Fibroblast of lung (primary cell): ENCODE measurements around the gene PDZD4. TPM values are rescaled to one million over a fixed set of nuclear protein-coding genes. Genes with fewer than 3 reads are reported as not detected.

Source experiments
- DNase-seq, 2 donors: peaks; one replicate each; pipeline versions ENCODE4 v3.0.0 to v3.0.0-alpha.2; 2010; ENCODE audit warnings: low read depth in 2 of 2
- H2AFZ ChIP-seq: 2 replicates; pipeline ENCODE4 v1.5.1; 2012; ENCODE audit warnings: low read length, control low read depth, inconsistent platforms
- H3K27ac ChIP-seq: 2 replicates; pipeline ENCODE4 v1.5.1; 2011; ENCODE audit warnings: low read length, control low read depth; ENCODE audit not compliant: insufficient read depth
- H3K27me3 ChIP-seq: 2 replicates; pipeline ENCODE4 v1.5.1; 2011; ENCODE audit warnings: mild to moderate bottlenecking, low read length; ENCODE audit not compliant: control insufficient read depth, insufficient read depth
- H3K36me3 ChIP-seq: 2 replicates; pipeline ENCODE4 v1.5.1; 2011; ENCODE audit warnings: low read length; ENCODE audit not compliant: control insufficient read depth, insufficient read depth
- H3K4me1 ChIP-seq: 2 replicates; pipeline ENCODE4 v1.5.1; 2011; ENCODE audit warnings: low read length; ENCODE audit not compliant: control insufficient read depth, insufficient read depth; ENCODE audit errors: extremely low read depth
- H3K4me2 ChIP-seq: 2 replicates; pipeline ENCODE4 v1.5.1; 2011; ENCODE audit warnings: low read length, control low read depth; ENCODE audit not compliant: insufficient read depth; ENCODE audit errors: extremely low read depth
- H3K4me3 ChIP-seq, 4 experiments: fragments of 200-600 bp in 1 of 4; sonication (generic) in 1 of 4; replicated peaks in 1 of 4; 2 replicates each; pipeline ENCODE4 v1.5.1; 2011 to 2016; ENCODE audit warnings: low read length in 4 of 4, low read depth in 3 of 4, mild to moderate bottlenecking in 3 of 4, control low read depth in 2 of 4, inconsistent platforms in 1 of 4, mixed read lengths in 1 of 4; ENCODE audit not compliant: insufficient read depth in 1 of 4; ENCODE audit errors: control extremely low read depth in 1 of 4
- H3K79me2 ChIP-seq: 2 replicates; pipeline ENCODE4 v1.5.1; 2012; ENCODE audit warnings: mild to moderate bottlenecking, low read length, inconsistent platforms; ENCODE audit not compliant: control insufficient read depth, insufficient read depth
- H3K9ac ChIP-seq: 2 replicates; pipeline ENCODE4 v1.5.1; 2011; ENCODE audit warnings: mild to moderate bottlenecking, low read length, control low read depth; ENCODE audit not compliant: insufficient read depth
- H3K9me3 ChIP-seq: 2 replicates; pipeline ENCODE4 v1.5.1; 2012; ENCODE audit warnings: low read depth, low read length; ENCODE audit not compliant: control insufficient read depth, insufficient read depth
- H4K20me1 ChIP-seq: 2 replicates; pipeline ENCODE4 v1.5.1; 2011; ENCODE audit warnings: low read length; ENCODE audit not compliant: control insufficient read depth, insufficient read depth; ENCODE audit errors: extremely low read depth
- EZH2 ChIP-seq: IDR thresholded peaks from 2 replicates; pipeline ENCODE4 v1.5.1; 2012; ENCODE audit warnings: low read length, control low read depth, mild to moderate bottlenecking; ENCODE audit errors: missing control alignments
- polyA plus RNA-seq, 2 donors: library from polyadenylated mRNA; depleted of rRNA in 1 of 2; stranded (reverse) in 1 of 2; unstranded in 1 of 2; fragments of >200 nt; gene quantifications; 2 replicates each; pipeline ENCODE4 v1.2.1, GENCODE V29; 2011 to 2012; ENCODE audit warnings: missing spikeins in 1 of 2
- total RNA-seq: library from RNA; depleted of rRNA; stranded (reverse); fragments of >200 nt; gene quantifications from 2 replicates; pipeline ENCODE4 v1.2.1, GENCODE V29; 2014
- TF ChIP-seq, protein P1 (sequence below), 2 donors: IDR thresholded peaks in 1 of 2; conservative IDR thresholded peaks in 1 of 2; 1 replicate in 1 of 2; 2 replicates in 1 of 2; pipeline ENCODE4 v1.5.1; 2011 to 2012; ENCODE audit warnings: low read length in 2 of 2, control low read depth in 1 of 2, inconsistent platforms in 1 of 2, low read depth in 1 of 2, mild to moderate bottlenecking in 1 of 2

Gene PDZD4
- total and polyA plus RNA-seq, 2 donors (not counting 1 experiment from before 2014, with no cell fraction given) = under 0.01 to 0.10 TPM

DNA sequence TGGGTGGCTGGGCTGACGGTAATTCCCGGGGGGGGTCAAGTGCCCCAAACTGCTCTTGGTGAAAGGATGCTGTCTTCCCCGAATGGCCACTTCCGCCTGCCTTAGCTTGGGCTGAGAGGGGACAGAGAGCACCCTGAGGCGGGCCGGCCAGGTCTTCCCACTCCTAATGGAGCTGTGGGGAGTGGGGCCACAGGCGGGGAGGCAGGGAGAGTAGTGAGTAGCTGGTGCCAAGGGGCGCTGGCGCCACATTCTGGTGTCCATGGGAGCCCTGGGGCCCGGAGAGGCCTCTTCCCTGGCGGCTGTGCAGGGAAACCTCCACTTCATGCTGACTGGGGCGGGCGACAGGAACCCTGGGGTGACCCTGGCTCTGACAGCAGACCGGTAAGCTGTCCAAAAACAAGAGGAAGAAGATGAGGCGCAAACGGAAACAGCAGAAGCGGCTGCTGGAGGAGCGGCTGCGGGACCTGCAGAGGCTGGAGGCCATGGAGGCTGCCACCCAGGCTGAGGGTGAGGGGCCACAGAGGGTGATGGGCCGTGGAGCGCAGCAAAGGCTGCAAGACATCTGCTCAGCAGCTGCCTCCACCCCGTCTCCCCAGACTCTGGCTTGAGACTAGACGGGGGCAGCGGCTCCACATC lies 46.8 kb downstream of the PDZD4 start:
- H3K4me2 ChIP-seq = no peak overlapping the region
- H3K27ac ChIP-seq = no peak overlapping the region
- no peak overlapping the region for H2AFZ ChIP-seq
- no peaks in the 10 kb centered on the region for H3K79me2 ChIP-seq
- no peaks in the 10 kb centered on the region for H3K4me1 ChIP-seq
- no peaks in the 10 kb centered on the region for H4K20me1 ChIP-seq
- DNase-seq = no peak
- H3K36me3 ChIP-seq = peaks cover 6% of the 10 kb centered on the region
- no peak overlapping the region for H3K9ac ChIP-seq
- H3K27me3 ChIP-seq = no peaks in the 10 kb centered on the region
- TF ChIP-seq, protein P1, sequence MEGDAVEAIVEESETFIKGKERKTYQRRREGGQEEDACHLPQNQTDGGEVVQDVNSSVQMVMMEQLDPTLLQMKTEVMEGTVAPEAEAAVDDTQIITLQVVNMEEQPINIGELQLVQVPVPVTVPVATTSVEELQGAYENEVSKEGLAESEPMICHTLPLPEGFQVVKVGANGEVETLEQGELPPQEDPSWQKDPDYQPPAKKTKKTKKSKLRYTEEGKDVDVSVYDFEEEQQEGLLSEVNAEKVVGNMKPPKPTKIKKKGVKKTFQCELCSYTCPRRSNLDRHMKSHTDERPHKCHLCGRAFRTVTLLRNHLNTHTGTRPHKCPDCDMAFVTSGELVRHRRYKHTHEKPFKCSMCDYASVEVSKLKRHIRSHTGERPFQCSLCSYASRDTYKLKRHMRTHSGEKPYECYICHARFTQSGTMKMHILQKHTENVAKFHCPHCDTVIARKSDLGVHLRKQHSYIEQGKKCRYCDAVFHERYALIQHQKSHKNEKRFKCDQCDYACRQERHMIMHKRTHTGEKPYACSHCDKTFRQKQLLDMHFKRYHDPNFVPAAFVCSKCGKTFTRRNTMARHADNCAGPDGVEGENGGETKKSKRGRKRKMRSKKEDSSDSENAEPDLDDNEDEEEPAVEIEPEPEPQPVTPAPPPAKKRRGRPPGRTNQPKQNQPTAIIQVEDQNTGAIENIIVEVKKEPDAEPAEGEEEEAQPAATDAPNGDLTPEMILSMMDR (conservative IDR thresholded peaks at IDR 0.05 in 1 of 2, IDR thresholded peaks at IDR 0.05 in 1 of 2; ENCODE audit: low read depth in 1 of 2, low read length in 2 of 2) = no peak
- no peak for TF ChIP-seq EZH2
- no peak overlapping the region for H3K4me3 ChIP-seq
- no peaks in the 10 kb centered on the region for H3K9me3 ChIP-seq

DNA sequence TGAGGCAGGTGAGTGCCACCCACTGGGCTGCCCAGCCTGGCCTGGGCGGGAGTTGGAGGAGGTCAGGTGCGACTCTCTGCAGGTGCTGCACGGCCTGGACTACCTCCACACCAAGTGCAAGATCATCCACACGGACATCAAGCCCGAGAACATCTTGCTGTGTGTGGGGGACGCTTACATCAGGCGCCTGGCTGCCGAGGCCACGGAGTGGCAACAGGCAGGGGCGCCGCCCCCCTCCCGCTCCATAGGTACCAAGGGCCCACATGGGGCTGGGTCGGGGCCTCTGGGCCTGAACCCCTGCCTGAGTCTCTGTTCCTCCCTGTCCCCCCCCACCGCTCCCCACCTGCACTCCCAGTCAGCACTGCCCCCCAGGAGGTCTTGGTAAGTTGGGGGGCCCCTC lies 47.5 kb downstream of the PDZD4 start:
- Histone ChIP-seq H3K4me1 (no peaks in the 10 kb centered on the region), H3K9ac (no peak overlapping the region), H4K20me1 (no peaks in the 10 kb centered on the region), H2AFZ (no peak overlapping the region), H3K4me3 (no peak overlapping the region), H3K79me2 (no peaks in the 10 kb centered on the region), H3K4me2 (no peak overlapping the region), H3K36me3 (peaks cover 6% of the 10 kb centered on the region), H3K27ac (no peak overlapping the region), H3K9me3 (no peaks in the 10 kb centered on the region), H3K27me3 (no peaks in the 10 kb centered on the region)
- no peak for TF ChIP-seq EZH2
- TF ChIP-seq, protein P1 (conservative IDR thresholded peaks at IDR 0.05 in 1 of 2, IDR thresholded peaks at IDR 0.05 in 1 of 2; ENCODE audit: low read depth in 1 of 2, low read length in 2 of 2) = no peak
- no peak for DNase-seq

DNA sequence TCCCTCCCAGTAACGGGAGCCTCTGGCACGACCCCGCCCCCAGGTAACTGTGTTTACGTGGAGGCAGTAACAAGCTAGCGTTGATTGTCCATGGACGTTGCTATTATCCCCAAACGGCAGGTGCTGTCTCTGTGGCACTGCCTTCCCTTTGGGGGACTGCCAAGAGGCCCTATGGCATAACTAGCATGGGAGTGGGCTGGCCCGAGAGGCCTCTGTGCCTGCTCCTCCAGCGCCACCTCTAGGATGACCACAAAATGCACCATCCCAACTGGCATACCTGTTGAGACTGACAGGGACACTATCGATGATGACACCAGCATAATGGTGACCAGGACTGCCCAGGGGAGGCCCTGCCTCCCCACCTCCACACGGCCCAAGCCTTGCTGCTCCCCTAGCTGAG lies 48.0 kb downstream of the PDZD4 start:
- TF ChIP-seq, protein P1 (conservative IDR thresholded peaks at IDR 0.05 in 1 of 2, IDR thresholded peaks at IDR 0.05 in 1 of 2; ENCODE audit: low read depth in 1 of 2, low read length in 2 of 2) = no peak
- no peak for TF ChIP-seq EZH2
- no peak overlapping the region for H2AFZ ChIP-seq
- H3K27ac ChIP-seq = no peak overlapping the region
- no peaks in the 10 kb centered on the region for H3K79me2 ChIP-seq
- H3K9me3 ChIP-seq = no peaks in the 10 kb centered on the region
- no peak overlapping the region for H3K9ac ChIP-seq
- DNase-seq = no peak
- no peak overlapping the region for H3K4me2 ChIP-seq
- no peak overlapping the region for H3K4me3 ChIP-seq
- no peaks in the 10 kb centered on the region for H3K4me1 ChIP-seq
- no peaks in the 10 kb centered on the region for H3K27me3 ChIP-seq
- peaks cover 4% of the 10 kb centered on the region for H3K36me3 ChIP-seq
- H4K20me1 ChIP-seq = no peaks in the 10 kb centered on the region
